Ovary (tissue), 3 donors: ENCODE data around the gene SOX6.

ENCODE experiments used
- CTCF ChIP-seq, 3 donors: fragments of 450-650 bp in 2 of 3; fragments of 200-600 bp in 1 of 3; IDR thresholded peaks; one replicate each; pipeline versions ENCODE4 v1.5.1 to v1.8.0; 2016 to 2022; ENCODE audit warnings: antibody characterized with exemption in 3 of 3, mild to moderate bottlenecking in 1 of 3
- EP300 ChIP-seq: sonication (generic); formaldehyde crosslinking; IDR thresholded peaks from one replicate; pipeline ENCODE4 v1.6.1; 2017; ENCODE audit warnings: antibody characterized with exemption
- POLR2A ChIP-seq: fragments of 450-650 bp; IDR thresholded peaks from one replicate; pipeline ENCODE4 v1.6.1; 2017; ENCODE audit warnings: antibody characterized with exemption, mild to moderate bottlenecking, moderate library complexity
- donor health status: DM: no; HTN: no; CAD: no.

GRCh38 chr11:16125796-16126195, 230.6 kb downstream of the SOX6 start:
- TF ChIP-seq CTCF (IDR thresholded peaks at IDR 0.05): no peak
- TF ChIP-seq POLR2A: no peak
- no peak for TF ChIP-seq EP300
